ENCODE data around the gene ZXDC. TPM values are rescaled to one million over a fixed set of nuclear protein-coding genes. Genes with fewer than 3 reads are reported as not detected.

ZXDC gene
- total RNA-seq, 2 donors from 2014 or later: 18.9 to 25.5 TPM

DNA sequence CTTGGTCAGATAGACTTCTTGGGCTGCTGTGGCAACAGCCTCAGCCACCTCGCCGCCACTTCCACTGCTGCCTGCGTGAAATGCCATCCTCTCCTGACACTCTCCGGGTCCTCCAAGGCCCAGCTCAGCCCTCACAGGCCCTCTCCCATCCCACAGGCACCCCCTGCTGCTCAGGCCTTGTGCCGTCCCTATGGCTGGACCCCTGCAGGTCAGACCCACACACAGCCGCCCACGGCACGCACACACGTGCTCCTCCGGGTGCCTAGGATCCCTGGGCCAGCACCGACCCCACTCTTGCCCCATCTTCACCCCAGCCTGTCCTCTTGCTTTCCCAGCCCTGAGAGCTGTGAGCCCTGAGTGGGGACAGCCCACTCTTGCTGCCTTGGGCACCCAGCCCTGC lies 61.3 kb downstream of the ZXDC start:
- Histone ChIP-seq H3K27ac (no peak overlapping the region), H3K27me3 (peaks cover 0 to 8% of the 10 kb centered on the region in 2 donors), H3K4me3 (no peak overlapping the region), H3K36me3 (no peaks in the 10 kb centered on the region), H3K4me1 (no peaks in the 10 kb centered on the region), H3K9me3 (no peaks in the 10 kb centered on the region)
- no peak for TF ChIP-seq CTCF (IDR thresholded peaks at IDR 0.05)
- no peak for DNase-seq (ENCODE audit: low spot score)

DNA sequence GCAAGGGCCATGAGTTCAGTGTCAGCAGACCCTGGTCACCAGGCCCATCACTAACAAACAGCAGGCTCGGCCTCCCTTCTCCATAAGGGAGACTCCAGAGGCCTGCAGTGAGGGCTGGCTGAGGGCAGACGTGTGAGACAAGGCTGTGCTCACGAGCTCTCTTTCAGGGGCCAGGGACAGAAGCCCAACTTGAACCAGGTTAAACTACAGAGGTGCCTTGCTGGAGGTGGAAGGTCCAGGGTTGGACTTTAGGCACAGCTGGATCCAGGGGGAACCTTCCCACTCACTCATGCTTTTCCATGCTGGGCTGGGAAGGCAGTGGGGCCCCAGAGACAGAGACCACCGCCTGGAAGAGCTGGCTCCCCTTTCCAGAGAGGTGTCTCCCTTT lies 62.0 kb downstream of the ZXDC start:
- peaks cover 0 to 8% of the 10 kb centered on the region in 2 donors for H3K27me3 ChIP-seq
- TF ChIP-seq CTCF (IDR thresholded peaks at IDR 0.05): no peak
- no peak for DNase-seq (ENCODE audit: low spot score)
- H3K4me3 ChIP-seq: no peak overlapping the region
- H3K4me1 ChIP-seq: no peaks in the 10 kb centered on the region
- no peaks in the 10 kb centered on the region for H3K36me3 ChIP-seq
- no peaks in the 10 kb centered on the region for H3K9me3 ChIP-seq
- H3K27ac ChIP-seq: no peak overlapping the region

GRCh38 chr3:126412841-126413692 lies 62.6 kb downstream of the ZXDC start:
- Histone ChIP-seq H3K27ac (no peak overlapping the region), H3K9me3 (no peaks in the 10 kb centered on the region), H3K27me3 (peaks cover 0 to 8% of the 10 kb centered on the region in 2 donors), H3K4me1 (no peaks in the 10 kb centered on the region), H3K4me3 (no peak overlapping the region), H3K36me3 (no peaks in the 10 kb centered on the region)
- no peak for DNase-seq (ENCODE audit: low spot score)
- no peak for TF ChIP-seq CTCF (IDR thresholded peaks at IDR 0.05)

DNA sequence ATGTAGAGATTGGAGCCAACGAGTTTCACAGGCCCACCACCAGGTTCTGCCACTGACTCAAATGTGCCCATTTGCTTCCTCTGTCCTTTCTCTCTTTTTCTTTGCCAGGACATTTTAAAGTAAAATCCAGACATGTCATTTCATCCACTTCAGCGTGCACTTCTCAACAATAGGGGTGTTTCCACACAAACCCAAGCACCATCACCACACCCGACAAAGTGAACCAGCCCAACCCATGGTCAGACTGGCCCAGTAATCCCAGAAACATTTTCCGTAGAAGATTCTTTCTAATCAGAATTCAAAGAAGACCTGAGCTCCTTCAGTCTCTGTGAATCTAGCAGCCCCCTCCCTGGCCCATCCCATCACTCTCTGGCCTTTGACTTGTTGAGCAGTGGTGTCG lies 67.6 kb downstream of the ZXDC start:
- no peaks in the 10 kb centered on the region for H3K9me3 ChIP-seq
- no peak overlapping the region for H3K27ac ChIP-seq
- no peak overlapping the region for H3K4me3 ChIP-seq
- no peaks in the 10 kb centered on the region for H3K36me3 ChIP-seq
- no peaks in the 10 kb centered on the region for H3K27me3 ChIP-seq
- peak; percentile 0 for DNase-seq (ENCODE audit: low spot score)
- TF ChIP-seq CTCF (IDR thresholded peaks at IDR 0.05): no peak
- no peaks in the 10 kb centered on the region for H3K4me1 ChIP-seq

DNA sequence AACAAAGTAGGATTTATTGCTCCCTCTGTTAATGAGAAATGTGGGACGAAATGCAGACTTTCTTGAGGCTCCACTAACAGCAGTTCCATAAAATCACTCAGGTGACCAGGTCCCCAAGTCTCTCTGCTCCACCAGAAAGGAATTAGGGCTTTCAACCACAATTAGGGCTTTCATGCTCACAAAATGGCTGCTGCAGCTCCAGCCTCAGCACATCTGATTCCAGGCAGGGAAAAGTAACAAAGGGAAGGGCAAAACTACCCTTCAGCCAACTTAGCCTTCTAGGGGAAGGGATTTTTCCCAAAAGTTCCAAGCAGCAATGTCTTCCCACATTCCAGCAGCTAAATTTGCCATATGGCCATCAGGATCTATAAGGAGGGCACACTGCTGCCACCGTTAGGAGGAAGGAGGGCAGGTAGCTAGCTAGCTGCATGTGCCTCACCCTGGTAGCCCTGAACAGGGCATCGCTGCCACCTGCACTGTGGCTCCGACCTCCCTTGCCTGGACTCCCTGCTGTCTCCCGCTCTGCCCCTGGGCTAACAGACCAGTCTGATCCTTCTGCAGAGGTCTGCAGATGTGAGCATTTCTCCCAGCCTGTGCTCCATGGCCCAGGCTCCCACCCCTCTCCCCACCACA lies 68.2 kb downstream of the ZXDC start:
- no peak overlapping the region for H3K27ac ChIP-seq
- DNase-seq (ENCODE audit: low spot score): peak; percentile 11
- no peaks in the 10 kb centered on the region for H3K9me3 ChIP-seq
- no peaks in the 10 kb centered on the region for H3K27me3 ChIP-seq
- no peaks in the 10 kb centered on the region for H3K4me1 ChIP-seq
- H3K4me3 ChIP-seq: no peak overlapping the region
- TF ChIP-seq CTCF (IDR thresholded peaks at IDR 0.05): no peak
- H3K36me3 ChIP-seq: no peaks in the 10 kb centered on the region

Measured in right atrium auricular region (tissue), 2 donors.